ENCODE measurements around the gene SECISBP2. TPM values are rescaled to one million over a fixed set of nuclear protein-coding genes. Genes with fewer than 3 reads are reported as not detected.

Gene SECISBP2
- polyA plus RNA-seq, 2 of the 4 experiments (the other 2 are of a cell fraction), result 16.3 to 43.4 TPM

GRCh38 chr9:89339807-89340206 is 21.5 kb downstream of the SECISBP2 start:
- H3K27ac ChIP-seq, result no peak overlapping the region
- CTCF ChIA-PET, result interaction anchor here (0.6 to 1.4 kb wide), 2 partner anchors 8 to 19 kb away, joined by 3 to 4 read pairs; no protein-coding TSS in a partner anchor
- FAIRE-seq, result no peak

GRCh38 chr9:89340332-89340731 is 22.0 kb downstream of the SECISBP2 start:
- 95% methylated on average over 3 of the region's 3 CpGs for WGBS (ENCODE audit: missing lambda C conversion rate)
- H3K27ac ChIP-seq, result no peak overlapping the region
- TF ChIP-seq EHF (CRISPR knock-in tag; IDR thresholded peaks at IDR 0.05), result no peak
- TF ChIP-seq RCOR1 (IDR thresholded peaks at IDR 0.05; ENCODE audit: low read depth, low read length), result no peak
- no peak for TF ChIP-seq CHD4 (IDR thresholded peaks at IDR 0.05; ENCODE audit: borderline replicate concordance)
- TF ChIP-seq MAZ (IDR thresholded peaks at IDR 0.05; ENCODE audit: borderline replicate concordance, low read depth, low read length), result no peak
- no peak for TF ChIP-seq CTCF (IDR thresholded peaks at IDR 0.05)
- no peak for TF ChIP-seq SREBF2 (IDR thresholded peaks at IDR 0.05)
- no peak for TF ChIP-seq EHMT2 (IDR thresholded peaks at IDR 0.05; ENCODE audit: low read depth)
- TF ChIP-seq RNF2 (IDR thresholded peaks at IDR 0.05; ENCODE audit: borderline replicate concordance, low read depth), result no peak
- no peak for TF ChIP-seq FOSL2 (IDR thresholded peaks at IDR 0.05)
- no peak for TF ChIP-seq FOSL2 (CRISPR knock-in tag; IDR thresholded peaks at IDR 0.05)
- no peak for TF ChIP-seq BHLHE40 (IDR thresholded peaks at IDR 0.05; ENCODE audit: low read depth, low read length)
- H3K4me1 ChIP-seq, result peaks cover 5% of the 10 kb centered on the region; the same call in 1 of the 3 replicates
- FAIRE-seq (no peak), DNase-seq (ENCODE audit: low read depth in 1 of 2, low spot score in 1 of 2) (no peak), ATAC-seq (no peak)
- ChIA-PET CTCF (interaction anchor here (1.4 kb wide), 1 partner anchor 9 kb away, joined by 4 read pairs; no protein-coding TSS in a partner anchor), POLR2A (no interaction called here)
- no peak overlapping the region for H3K4me2 ChIP-seq
- no peak overlapping the region for H3K4me3 ChIP-seq
- no peaks in the 10 kb centered on the region for H3K9me3 ChIP-seq

More at GRCh38 chr9:89339807-89340206, 21.5 kb downstream of the SECISBP2 start:
- TF ChIP-seq ZC3H11A (IDR thresholded peaks at IDR 0.05) (no peak), FOSB (CRISPR knock-in tag; IDR thresholded peaks at IDR 0.05) (no peak), RAD21 (conservative IDR thresholded peaks at IDR 0.05 in 1 of 2, IDR thresholded peaks at IDR 0.05 in 1 of 2) (no peak), HEYL (CRISPR knock-in tag; IDR thresholded peaks at IDR 0.05) (no peak), KDM5A (IDR thresholded peaks at IDR 0.05) (no peak), RFX5 (IDR thresholded peaks at IDR 0.05) (no peak), KDM1A (IDR thresholded peaks at IDR 0.05; ENCODE audit: low read depth) (no peak), EHF (CRISPR knock-in tag; IDR thresholded peaks at IDR 0.05) (no peak), NR3C1 (IDR thresholded peaks at IDR 0.05) (no peak), MYC (IDR thresholded peaks at IDR 0.05; ENCODE audit: borderline replicate concordance, low read length) (no peak), HOXB13 (CRISPR knock-in tag; IDR thresholded peaks at IDR 0.05; ENCODE audit: low read depth) (no peak), RARB (CRISPR knock-in tag; IDR thresholded peaks at IDR 0.05) (no peak), ZFP36 (IDR thresholded peaks at IDR 0.05; ENCODE audit: borderline replicate concordance, partially characterized antibody) (no peak), TP53 (CRISPR knock-in tag; IDR thresholded peaks at IDR 0.05) (no peak), HDAC2 (IDR thresholded peaks at IDR 0.05) (no peak), MAFK (IDR thresholded peaks at IDR 0.05; ENCODE audit: partially characterized antibody) (no peak)
- TF ChIP-seq, protein P1, sequence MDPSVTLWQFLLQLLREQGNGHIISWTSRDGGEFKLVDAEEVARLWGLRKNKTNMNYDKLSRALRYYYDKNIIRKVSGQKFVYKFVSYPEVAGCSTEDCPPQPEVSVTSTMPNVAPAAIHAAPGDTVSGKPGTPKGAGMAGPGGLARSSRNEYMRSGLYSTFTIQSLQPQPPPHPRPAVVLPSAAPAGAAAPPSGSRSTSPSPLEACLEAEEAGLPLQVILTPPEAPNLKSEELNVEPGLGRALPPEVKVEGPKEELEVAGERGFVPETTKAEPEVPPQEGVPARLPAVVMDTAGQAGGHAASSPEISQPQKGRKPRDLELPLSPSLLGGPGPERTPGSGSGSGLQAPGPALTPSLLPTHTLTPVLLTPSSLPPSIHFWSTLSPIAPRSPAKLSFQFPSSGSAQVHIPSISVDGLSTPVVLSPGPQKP (IDR thresholded peaks at IDR 0.05; ENCODE audit: low read depth, low read length), result no peak
- Histone ChIP-seq H3K4me3 (no peak overlapping the region), H3K4me2 (no peak overlapping the region), H3K9me3 (no peaks in the 10 kb centered on the region), H3K4me1 (peaks cover 5% of the 10 kb centered on the region; the same call in 1 of the 3 replicates)
- POLR2A ChIA-PET, result no interaction called here
- no peak for DNase-seq (ENCODE audit: low read depth in 1 of 2, low spot score in 1 of 2)
- no peak for ATAC-seq
- 90% methylated on average over 2 of the region's 2 CpGs for WGBS (ENCODE audit: missing lambda C conversion rate)
